Measurements from ENCODE around the gene KIDINS220. TPM values are rescaled to one million over a fixed set of nuclear protein-coding genes. Genes with fewer than 3 reads are reported as not detected.

KIDINS220 gene
- total RNA-seq, 1 donor from 2014 or later, result 22.6 TPM

DNA sequence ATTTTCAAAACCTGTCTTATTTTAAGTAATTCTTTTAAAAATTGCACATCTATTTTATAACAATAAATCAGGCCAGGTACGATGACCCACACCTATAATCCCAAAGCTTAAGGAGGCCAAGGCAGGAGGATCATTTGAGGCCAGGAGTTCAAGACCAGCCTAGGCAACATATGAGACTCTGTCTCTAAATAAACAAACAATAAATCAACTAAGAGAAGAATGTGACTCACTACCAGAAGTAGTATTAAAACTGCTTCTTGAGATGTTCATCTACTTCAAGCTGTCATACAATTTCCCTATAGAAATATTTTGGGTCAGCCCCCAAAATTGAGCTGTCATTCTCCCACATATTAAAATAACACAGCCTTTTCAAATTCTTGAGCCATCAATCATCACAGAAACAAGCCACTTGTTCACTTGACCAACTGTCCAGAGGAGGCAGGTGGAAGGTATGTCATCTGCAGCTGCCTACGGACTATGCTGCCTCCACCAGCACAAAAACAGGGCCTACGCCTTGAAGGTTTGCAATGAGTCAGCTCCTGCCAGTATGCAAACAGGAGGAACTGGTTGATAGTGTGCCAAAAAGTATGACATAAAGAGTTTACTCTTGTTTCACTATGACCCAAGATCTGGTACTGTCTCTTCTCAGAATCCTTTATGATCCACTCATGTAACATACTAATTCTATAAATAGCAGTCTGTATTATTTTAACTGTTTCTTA is 33.6 kb downstream of the KIDINS220 start:
- ATAC-seq, result peak; percentile 98

DNA sequence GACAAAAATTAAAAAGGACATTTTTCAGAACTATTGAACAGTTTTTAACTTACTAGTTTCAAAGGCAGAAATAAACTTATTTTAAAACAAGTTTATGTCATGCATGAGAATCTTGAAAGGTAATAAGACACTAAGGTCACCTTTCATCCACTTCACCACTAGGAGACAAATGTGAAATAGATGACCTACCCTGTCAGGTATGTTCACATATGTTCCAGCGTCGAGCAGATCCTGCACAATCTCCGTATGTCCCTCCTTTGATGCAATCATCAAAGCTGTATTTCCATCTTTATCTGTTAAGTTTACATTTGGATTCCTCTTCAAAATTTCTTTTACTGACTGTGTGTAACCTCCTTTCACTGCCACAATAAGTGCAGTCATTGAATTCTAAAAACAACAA is 34.7 kb downstream of the KIDINS220 start:
- ATAC-seq, result no peak

DNA sequence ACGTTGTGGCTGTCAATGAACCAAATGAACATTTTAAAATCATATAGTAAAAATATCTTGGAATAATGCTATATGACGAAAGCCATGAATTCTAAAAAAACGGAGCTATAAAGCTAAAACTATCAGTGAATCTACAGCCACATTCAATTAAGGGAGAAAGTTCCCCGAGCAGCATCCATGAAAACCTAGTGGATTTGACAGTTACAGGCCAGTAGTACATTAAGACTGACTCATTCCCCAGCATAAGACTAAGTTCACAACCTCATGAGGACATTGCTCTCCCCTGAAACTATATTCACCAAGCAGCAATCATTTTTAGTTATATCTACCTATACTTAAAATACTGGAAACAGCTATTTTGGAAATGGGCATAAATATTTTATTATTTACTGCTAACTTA is 36.6 kb downstream of the KIDINS220 start:
- ATAC-seq, result no peak

DNA sequence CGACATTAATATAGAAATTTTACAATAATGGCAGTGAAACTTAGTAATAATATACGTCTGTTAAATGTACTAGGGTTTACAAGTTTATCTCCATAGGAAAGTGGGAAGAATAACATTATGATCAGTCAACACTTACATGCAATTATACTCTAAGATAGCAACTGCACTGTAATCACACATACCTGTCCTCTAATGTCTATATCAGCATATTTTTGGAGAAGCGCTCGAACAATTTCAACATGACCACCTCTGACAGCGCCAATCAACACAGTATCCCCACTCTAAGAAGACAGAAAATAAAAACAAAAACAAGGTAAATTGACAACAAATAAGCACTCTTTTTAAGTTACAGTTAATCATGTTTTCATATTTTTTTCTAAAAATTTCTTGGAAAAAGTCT is 37.2 kb downstream of the KIDINS220 start:
- ATAC-seq, result no peak

DNA sequence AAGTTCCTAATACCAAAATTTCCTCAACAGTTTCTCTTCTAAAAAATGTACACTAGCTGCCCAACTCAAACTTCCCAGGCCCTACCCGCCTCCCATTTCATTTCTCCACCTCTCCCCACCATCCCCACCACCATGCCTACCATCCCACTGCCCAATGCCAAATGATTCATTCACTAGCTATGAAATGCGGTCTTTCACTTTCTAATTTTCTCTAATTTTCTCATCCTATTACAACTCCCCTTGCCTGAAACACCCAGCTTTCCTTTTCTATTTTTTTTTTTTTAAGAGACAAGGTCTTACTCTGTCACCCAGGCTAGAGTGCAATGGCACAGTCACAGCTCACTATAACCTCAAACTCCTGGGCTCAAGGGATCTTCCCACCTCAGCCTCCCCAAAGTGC is 38.4 kb downstream of the KIDINS220 start:
- no peak for ATAC-seq

DNA sequence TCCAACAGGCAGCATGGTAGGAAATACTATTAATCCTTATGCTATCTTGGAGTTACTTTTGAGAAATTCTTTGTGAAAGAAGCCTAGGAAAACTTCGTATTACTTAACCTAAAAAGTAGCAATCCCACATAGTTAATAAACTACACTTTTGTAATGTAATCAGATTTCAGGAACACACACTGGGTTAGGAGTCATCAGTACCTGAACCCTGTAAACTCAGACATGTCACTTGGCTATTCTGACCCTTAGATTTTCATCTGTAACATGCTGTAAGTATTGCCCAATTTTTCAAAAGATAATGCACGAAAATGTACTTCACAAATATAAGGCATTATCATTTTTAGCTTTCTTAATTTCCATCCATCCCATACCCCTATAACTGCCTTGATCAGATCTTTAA is 39.0 kb downstream of the KIDINS220 start:
- no peak for ATAC-seq

DNA sequence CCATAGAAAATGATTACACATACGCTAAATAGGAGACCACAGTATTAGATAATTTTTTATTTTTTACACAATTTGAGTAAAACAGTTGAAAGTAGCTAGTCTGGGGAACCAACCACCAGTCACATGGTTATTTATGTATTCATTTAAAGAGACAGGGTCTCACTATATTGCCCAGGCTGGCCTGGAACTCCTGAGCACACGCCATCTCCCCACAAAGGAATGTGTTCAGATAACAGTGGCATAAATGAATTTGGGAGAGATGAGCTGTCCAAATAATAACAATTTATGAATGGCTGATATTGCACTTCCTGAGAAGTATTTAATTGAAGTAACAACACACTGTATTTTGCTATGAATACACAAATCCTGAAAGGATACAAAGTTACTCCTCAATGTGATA is 39.7 kb downstream of the KIDINS220 start:
- ATAC-seq, result no peak

DNA sequence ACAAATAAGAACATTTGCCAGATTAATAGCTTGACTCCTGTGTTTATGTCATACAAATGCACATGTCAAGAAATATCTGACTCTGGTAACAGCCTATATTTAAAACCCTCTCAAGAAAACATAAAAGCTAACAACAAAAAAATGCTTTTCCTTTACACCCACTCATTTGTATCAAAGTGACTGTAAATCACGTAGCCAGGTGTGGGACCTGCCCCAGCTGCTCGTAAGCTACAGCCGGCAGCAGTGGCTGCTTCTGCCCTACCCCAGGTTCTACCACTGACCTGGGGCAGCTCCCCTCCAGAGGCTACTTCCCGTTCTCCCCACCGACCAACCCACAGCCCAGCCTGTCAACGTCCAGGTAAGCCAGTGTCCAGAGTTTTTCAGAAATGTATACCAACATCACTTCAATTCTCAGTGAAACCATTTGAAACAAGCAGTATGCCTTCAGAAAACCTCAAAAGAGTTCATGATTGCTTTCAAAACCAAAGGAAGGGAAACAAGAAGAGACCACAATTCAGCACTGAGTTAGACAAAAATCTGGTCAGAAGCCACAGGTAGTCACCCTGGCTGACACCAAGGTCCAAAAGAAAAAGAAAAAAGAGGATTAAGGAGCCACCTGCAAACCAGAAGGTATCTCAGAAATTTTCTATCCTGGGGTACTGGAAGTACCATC is 40.4 kb downstream of the KIDINS220 start:
- no peak for ATAC-seq

DNA sequence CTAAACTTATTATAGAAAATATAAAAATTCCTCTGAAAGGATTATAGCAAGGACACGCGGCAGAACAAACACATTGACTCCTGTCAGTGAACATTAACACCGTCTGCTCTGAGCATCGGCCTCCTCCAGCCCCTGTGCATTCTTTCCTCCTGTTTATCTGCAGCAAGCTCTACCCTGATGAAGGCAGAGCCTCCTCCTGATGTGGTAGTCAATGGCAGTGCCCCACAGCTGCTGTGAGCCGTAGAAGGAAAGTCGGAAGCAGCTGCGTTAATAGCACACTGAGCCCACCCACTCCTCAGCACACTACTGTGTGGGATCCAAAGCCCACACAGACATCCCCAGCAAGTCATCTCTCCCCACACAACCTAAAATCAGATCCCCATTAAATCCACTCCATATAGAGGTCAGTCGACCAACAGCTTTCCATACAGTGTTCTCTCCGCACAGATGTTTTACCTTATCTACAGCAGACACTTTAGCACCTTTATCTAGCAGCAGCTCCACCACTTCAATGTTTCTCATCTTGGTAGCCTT is 41.0 kb downstream of the KIDINS220 start:
- ATAC-seq, result no peak

DNA sequence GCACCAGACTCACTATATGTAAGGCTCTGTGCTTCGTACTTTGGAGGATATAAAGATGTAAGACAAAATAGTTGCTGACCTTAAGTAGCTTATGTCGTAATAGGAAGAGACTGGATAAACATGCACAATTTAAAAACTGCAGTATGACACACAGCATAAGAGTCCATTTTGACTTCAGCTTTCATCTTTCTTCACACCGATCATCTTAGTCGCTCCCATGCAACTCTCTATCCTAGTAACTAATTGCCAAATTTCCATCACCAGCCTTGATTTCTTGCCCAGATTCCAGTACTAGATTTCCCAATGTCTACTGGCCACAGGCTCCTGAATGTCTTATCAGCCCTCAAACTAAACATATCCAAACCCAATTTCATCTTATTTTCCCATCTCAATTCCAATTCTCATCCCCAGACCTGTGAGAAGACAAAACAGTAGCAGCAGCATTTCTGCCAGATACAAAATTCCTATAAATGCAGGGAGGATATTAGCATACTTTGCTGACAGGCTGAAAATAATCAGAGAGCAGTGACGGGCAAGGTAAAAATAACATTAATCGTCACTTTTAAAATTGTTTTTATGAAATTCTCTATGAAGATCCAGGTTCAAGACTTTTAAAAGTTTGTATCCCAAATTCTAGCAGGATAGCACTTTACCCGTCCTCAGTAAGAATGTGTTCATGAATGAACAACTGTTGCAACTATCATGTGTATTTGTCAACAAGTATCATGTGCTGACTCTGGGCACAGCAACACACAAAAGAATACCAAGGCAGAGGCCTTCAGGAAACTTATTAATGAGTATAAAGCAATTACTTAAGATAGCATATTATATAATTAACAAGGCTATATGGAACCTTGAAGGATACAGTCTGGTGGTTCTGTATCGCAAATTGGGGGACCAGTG is 42.2 kb downstream of the KIDINS220 start:
- no peak for ATAC-seq

DNA sequence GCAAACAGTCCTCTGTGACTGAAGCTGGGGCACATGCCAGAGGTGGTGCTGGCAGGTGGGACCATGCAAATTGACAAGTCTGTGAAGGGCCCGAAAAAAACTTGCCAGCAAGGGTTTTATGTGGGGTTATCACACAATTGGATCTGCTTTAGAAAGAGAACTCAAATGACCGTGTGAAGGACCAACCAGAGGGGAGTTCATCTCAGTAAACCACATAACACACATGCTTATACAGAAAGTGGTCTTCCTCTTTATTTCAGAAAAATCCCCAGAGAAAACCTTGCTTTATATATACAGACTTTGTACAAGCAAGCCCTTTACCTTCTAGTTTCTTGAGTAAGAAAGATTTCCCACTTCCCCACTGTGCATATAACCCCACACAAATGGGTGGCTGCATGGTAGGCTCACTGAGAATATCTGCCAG is 46.7 kb downstream of the KIDINS220 start:
- ATAC-seq, result no peak

DNA sequence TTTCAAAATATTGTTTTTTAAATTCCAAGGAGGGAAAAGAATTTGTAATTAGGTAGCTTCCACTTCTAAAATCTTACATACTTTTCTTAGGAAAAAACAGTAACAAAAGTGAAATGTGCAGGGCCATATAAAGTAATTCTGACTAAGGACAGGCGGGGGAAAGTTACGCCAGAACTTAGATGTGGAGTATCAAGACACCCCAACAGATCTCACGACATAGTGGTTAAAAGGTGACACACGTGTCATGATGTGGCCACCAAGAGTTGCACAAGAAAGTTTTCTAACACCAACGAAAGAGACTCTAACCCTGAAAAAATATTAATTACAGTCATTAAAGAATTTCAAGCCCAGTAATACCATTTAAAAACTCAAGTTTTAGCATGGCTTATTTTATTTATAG is 51.0 kb downstream of the KIDINS220 start:
- ATAC-seq, result no peak

DNA sequence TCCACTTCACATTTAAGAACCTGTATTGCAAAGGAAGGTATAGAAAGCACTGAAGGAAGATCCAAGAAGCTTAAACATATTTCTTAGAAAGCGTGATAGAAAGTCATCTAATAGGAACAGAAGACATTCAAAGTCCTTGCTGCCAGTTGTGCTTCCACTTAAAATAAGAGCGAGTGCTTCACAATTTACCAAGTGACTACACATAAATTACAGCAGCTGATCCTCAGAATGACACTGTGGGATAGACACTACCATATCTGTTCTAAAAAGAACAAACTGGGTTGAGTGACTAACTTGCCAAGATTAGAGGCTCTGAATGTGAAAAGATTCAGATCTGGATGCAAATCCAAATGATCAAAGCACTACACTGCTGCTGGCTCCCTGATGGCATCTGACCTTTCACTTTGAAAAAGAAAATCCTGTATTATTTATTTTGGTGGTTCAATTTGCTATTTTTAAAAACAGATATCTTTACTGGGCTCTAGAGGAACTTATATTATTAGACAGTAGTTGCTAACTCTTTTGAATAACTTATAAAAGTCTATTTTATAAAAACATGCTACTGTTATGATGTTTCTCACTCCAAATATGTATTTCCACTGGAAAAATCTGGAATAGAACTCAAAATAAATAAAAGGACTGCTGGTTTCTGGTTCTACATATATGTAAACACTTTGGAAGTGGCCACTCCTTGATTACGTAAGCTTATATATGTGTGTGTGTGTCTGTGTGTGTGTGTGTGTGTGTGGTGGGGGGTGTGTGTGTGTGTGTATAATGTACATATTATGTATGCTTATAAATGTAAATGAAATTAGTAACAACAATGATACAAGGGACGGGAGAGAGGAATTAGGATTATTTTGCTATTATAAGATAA is 57.4 kb downstream of the KIDINS220 start:
- ATAC-seq, result no peak

DNA sequence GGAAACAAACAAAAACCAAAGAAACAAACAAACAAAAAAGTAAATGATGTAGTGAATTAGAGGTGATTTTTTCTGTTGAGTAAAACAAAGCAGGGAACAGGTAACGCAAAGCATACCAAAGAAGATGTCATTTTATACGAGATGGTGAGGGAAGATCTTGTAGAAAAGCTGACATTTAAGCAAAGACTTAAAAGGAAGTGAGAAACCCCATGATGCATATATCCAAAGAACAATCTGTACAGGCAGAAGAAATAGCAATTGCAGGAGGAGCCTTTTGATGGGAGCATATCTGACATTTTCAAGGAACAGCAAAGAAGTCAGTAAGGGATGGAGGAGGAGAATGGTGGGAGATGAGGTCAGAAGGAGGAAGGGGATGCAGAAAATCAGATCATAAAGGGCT is 63.0 kb downstream of the KIDINS220 start:
- ATAC-seq, result no peak

DNA sequence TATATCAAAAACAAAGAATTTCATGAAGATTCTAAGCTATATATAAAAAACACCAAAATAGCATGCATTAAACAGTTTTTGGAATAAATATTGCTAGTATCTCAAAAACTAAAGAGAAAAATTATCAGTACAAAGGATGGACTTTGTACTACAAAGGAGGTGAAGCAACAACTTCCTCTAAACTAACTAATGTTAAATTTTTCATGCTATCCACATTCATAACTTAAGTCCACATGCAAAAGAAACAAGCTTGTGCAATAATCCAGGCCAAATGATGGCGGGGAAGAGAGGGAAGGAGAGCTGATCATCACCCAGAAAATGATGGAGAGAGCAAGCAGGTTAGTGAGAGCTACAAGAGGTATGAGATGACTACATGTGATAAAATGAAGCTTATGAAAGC is 70.1 kb downstream of the KIDINS220 start:
- ATAC-seq, result no peak

DNA sequence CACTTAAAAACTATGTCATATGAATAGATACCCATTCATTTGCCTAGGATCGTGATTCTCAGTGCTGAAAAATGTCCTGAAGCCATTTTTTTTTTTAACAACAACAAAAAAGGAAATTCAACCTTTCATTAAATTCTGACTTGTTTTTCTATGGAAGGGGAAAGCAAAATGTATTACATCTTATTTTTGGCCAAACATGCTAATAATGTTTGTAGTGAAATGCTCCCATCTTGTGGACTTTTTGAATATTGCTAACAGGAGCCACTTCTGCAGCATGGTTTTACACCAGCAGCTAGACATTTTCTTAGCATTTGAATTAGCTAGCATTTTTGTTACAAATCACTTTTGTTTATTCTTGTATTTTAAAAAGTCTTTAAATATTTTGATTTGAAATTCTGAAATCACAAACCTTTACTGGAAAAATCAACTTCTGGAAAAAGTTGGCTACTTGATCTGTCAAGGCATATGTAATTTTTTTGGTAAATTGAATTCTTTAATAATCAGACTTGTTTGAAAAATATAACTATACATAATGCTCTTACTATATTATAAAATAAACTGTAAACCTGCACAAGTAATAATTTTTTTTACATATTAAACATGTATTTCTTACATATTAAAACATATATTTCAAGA is 75.8 kb downstream of the KIDINS220 start:
- ATAC-seq, result no peak

DNA sequence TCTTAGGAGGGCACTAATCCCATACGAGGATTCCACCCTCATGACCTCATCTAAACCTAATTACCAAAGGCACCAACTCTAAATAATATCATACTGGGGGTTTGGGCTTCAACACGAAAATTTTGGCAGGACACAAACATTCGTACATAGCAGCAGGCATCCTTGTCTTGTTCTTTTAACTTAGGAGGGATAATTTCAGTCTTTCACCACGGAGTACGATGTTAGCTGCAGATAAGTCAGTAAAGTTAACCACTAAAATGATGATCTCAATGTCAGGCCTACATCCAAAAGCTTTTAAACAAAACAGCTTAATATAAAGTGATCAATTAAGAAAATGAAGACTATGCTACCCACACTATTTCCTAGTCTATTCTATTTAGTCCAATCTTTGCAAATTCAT is 80.7 kb downstream of the KIDINS220 start:
- no peak for ATAC-seq

DNA sequence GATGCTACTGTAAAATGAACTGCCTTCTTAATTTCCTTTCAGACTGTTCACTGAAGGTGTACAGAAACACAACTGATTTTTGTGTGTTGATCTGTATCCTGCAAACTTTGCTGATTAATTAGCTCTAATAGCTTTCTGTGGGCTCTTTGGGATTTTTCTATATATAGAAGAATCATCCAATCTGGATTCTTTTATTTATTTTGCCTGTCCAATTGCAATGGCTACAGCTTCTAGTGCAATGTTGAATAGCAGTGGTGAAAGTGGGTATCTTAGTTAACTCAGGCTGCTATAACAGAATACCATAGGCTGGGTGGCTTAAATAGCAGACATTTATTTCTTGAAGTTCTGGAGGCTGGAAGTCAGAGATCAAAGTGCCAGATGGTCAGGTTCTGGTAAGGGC is 81.2 kb downstream of the KIDINS220 start:
- no peak for ATAC-seq

DNA sequence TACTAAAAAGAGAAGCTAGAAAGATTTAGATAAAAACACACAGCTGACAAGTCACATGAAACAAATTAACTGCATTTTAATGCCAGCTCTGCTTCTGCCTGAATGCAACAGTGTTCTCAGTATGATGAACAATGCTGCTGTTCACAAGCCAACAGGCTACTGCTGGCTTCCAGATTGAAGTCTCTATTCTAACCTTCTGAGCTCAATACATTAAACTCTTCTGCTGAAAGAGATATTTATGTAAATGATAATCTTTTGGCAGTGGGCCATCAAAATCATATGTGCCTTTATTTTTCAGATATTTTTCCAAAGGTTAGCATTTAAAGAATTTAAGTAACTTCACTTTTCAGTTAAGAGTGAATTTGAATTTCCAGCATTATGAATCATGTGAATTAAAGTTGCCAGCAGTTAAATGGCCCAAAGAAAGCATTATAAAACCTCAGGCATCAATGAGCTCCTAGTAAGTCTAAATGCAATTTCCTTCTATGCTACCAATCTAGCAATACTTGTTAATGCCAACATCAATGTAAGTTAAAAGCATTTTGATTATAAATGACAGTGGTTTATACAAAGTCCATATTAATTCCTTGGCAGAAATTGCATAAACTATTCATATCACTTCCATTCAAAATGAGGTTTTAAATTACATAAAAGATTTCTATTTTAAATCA is 83.2 kb downstream of the KIDINS220 start:
- ATAC-seq, result no peak

DNA sequence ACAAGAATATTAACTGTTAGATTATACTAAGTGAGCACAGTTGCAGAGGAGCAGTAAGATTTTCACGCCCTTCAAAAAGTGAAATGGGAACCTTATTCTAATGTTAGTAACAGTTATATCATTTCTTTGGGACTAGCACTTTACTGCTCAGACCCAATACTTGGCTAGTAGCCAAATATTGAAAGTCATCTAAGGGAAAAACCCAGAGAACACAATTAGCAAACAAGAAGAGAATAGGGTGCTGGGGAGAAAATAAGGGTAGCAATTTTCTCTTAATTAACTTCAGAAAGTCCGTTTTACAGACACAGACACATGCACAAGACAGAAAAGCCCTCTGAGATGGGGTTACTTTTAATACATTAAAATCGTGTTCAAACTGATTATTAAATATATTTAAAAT is 83.8 kb downstream of the KIDINS220 start:
- ATAC-seq, result no peak

DNA sequence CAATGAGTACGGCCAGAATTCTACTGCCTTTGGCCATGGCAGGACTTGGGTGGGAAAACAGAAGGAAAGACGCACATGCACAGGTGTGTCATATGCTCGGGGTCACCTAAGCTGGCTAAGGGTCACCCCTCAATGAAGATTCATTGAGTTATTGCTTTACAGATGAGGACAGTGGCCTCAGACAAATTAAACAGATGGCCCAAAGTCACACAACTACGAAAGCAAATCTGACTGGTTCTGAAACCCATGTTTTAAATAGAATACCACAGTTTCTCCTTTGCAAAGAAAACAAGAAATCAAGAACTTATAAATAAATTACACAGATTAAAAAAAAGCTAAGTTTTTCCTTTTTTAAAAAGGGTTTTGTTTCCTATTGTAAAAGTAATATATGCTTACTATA is 85.0 kb downstream of the KIDINS220 start:
- no peak for ATAC-seq
